Measurements from ENCODE around the gene LRRC4B.

LRRC4B gene

GRCh38 chr19:50518091-50519005, 49.9 kb downstream of the LRRC4B start:
- FAIRE-seq = no peak

- no peak for FAIRE-seq
Measured at GRCh38 chr19:50517704-50518075, 50.5 kb downstream of the LRRC4B start.

GRCh38 chr19:50516964-50517703, 51.1 kb downstream of the LRRC4B start:
- no peak for FAIRE-seq

GRCh38 chr19:50516456-50516855, 51.8 kb downstream of the LRRC4B start:
- FAIRE-seq = no peak

GRCh38 chr19:50515168-50515561, 53.1 kb downstream of the LRRC4B start:
- FAIRE-seq = no peak

- FAIRE-seq = no peak
Measured at GRCh38 chr19:50514346-50515167, 53.7 kb downstream of the LRRC4B start.

GRCh38 chr19:50513746-50514345, 54.4 kb downstream of the LRRC4B start, which contains the start of gene ASPDH:
Gene ASPDH, minus strand, starts transcription at chr19:50513913. Its CDS starts 90 bp downstream, at chr19:50513823.
- FAIRE-seq = no peak

- FAIRE-seq = no peak
Measured at GRCh38 chr19:50512999-50513745, 55.1 kb downstream of the LRRC4B start.

- no peak for FAIRE-seq
Measured at GRCh38 chr19:50512112-50512998, 55.9 kb downstream of the LRRC4B start.

- FAIRE-seq = peak; percentile 98
Measured at GRCh38 chr19:50511069-50511822, 57.0 kb downstream of the LRRC4B start, which contains the start of gene JOSD2. Gene JOSD2, minus strand, starts transcription at chr19:50511191. Its CDS starts 760 bp downstream, at chr19:50510431.

- no peak for FAIRE-seq
Measured at GRCh38 chr19:50510700-50511068, 57.6 kb downstream of the LRRC4B start.

GRCh38 chr19:50510121-50510670, 58.0 kb downstream of the LRRC4B start:
- no peak for FAIRE-seq

- no peak for FAIRE-seq
Measured at GRCh38 chr19:50509366-50509765, 58.9 kb downstream of the LRRC4B start.

GRCh38 chr19:50508843-50509190, 59.4 kb downstream of the LRRC4B start:
- FAIRE-seq = no peak

- FAIRE-seq = no peak
Measured at GRCh38 chr19:50507376-50507775, 60.9 kb downstream of the LRRC4B start.

GRCh38 chr19:50506700-50507099, 61.5 kb downstream of the LRRC4B start:
- FAIRE-seq = no peak

GRCh38 chr19:50505856-50506611, 62.2 kb downstream of the LRRC4B start:
- FAIRE-seq = no peak

GRCh38 chr19:50501568-50502475, 66.4 kb downstream of the LRRC4B start:
- no peak for FAIRE-seq
